Measurements from ENCODE around the gene RNF26.

Gene RNF26

GRCh38 chr11:119316729-119317591, 17.4 kb upstream of the RNF26 start, which contains the start of gene MCAM:
TSS of gene MCAM (minus strand) at chr11:119317130. CDS start at chr11:119317101, 29 bp downstream.
- 1% methylated on average over 74 of the region's 74 CpGs for WGBS
- peak within 1 kb of the TSS; percentile 2; the same call in 1 of the 2 replicates for H3K27ac ChIP-seq (ENCODE audit: low read depth, low read length)
- H3K9ac ChIP-seq (ENCODE audit: low read depth, low read length), result peak within 1 kb of the TSS; percentile 68
- peaks cover 34% of the 10 kb centered on the region for H3K27me3 ChIP-seq (ENCODE audit: insufficient read depth, low read length)
- H3K36me3 ChIP-seq (ENCODE audit: insufficient read depth, low read length), result peaks cover 24% of the 10 kb centered on the region
- H3K9me3 ChIP-seq (ENCODE audit: insufficient read depth, low read depth, low read length), result no peaks in the 10 kb centered on the region
- H3K4me3 ChIP-seq (ENCODE audit: low read length), result peak within 1 kb of the TSS; percentile 70
- H3K4me1 ChIP-seq (ENCODE audit: insufficient read depth, low read length), result peaks cover 41% of the 10 kb centered on the region

GRCh38 chr11:119317592-119318239, 16.6 kb upstream of the RNF26 start:
- Histone ChIP-seq H3K9ac (ENCODE audit: low read depth, low read length) (0 out of 2 replicates have a peak overlapping the region, but pooled peaks have one; percentile 12), H3K27ac (ENCODE audit: low read depth, low read length) (peak overlapping the region; percentile 2; the same call in 1 of the 2 replicates), H3K4me1 (ENCODE audit: insufficient read depth, low read length) (peaks cover 44% of the 10 kb centered on the region), H3K27me3 (ENCODE audit: insufficient read depth, low read length) (peaks cover 34% of the 10 kb centered on the region), H3K4me3 (ENCODE audit: low read length) (peak overlapping the region; percentile 70), H3K36me3 (ENCODE audit: insufficient read depth, low read length) (peaks cover 16% of the 10 kb centered on the region), H3K9me3 (ENCODE audit: insufficient read depth, low read depth, low read length) (no peaks in the 10 kb centered on the region)
- 22% methylated on average over 13 of the region's 14 CpGs for WGBS

- Histone ChIP-seq H3K4me1 (ENCODE audit: insufficient read depth, low read length) (peaks cover 44% of the 10 kb centered on the region), H3K9ac (ENCODE audit: low read depth, low read length) (0 out of 2 replicates have a peak overlapping the region, but pooled peaks have one; percentile 8), H3K27me3 (ENCODE audit: insufficient read depth, low read length) (peaks cover 34% of the 10 kb centered on the region), H3K9me3 (ENCODE audit: insufficient read depth, low read depth, low read length) (no peaks in the 10 kb centered on the region), H3K4me3 (ENCODE audit: low read length) (no peak overlapping the region), H3K27ac (ENCODE audit: low read depth, low read length) (peak overlapping the region; percentile 76), H3K36me3 (ENCODE audit: insufficient read depth, low read length) (peaks cover 11% of the 10 kb centered on the region)
- WGBS, result 33% methylated on average over 22 of the region's 22 CpGs
Measured at GRCh38 chr11:119318240-119319135, 15.8 kb upstream of the RNF26 start.

GRCh38 chr11:119319136-119319699, 15.1 kb upstream of the RNF26 start:
- no peak overlapping the region for H3K9ac ChIP-seq (ENCODE audit: low read depth, low read length)
- 66% methylated on average over 8 of the region's 8 CpGs for WGBS
- H3K27me3 ChIP-seq (ENCODE audit: insufficient read depth, low read length), result peaks cover 34% of the 10 kb centered on the region
- peak overlapping the region; percentile 76; the same call in 1 of the 2 replicates for H3K27ac ChIP-seq (ENCODE audit: low read depth, low read length)
- H3K9me3 ChIP-seq (ENCODE audit: insufficient read depth, low read depth, low read length), result no peaks in the 10 kb centered on the region
- peaks cover 4% of the 10 kb centered on the region for H3K36me3 ChIP-seq (ENCODE audit: insufficient read depth, low read length)
- peaks cover 44% of the 10 kb centered on the region for H3K4me1 ChIP-seq (ENCODE audit: insufficient read depth, low read length)
- no peak overlapping the region for H3K4me3 ChIP-seq (ENCODE audit: low read length)

- Histone ChIP-seq H3K9me3 (ENCODE audit: insufficient read depth, low read depth, low read length) (no peaks in the 10 kb centered on the region), H3K27ac (ENCODE audit: low read depth, low read length) (peak overlapping the region; percentile 20; the same call in 1 of the 2 replicates), H3K4me1 (ENCODE audit: insufficient read depth, low read length) (peaks cover 42% of the 10 kb centered on the region), H3K27me3 (ENCODE audit: insufficient read depth, low read length) (peaks cover 32% of the 10 kb centered on the region), H3K9ac (ENCODE audit: low read depth, low read length) (no peak overlapping the region), H3K36me3 (ENCODE audit: insufficient read depth, low read length) (no peaks in the 10 kb centered on the region), H3K4me3 (ENCODE audit: low read length) (no peak overlapping the region)
- WGBS, result 56% methylated on average over 11 of the region's 11 CpGs
Measured at GRCh38 chr11:119319700-119320239, 14.6 kb upstream of the RNF26 start.

GRCh38 chr11:119320240-119320775, 14.0 kb upstream of the RNF26 start:
- Histone ChIP-seq H3K36me3 (ENCODE audit: insufficient read depth, low read length) (no peaks in the 10 kb centered on the region), H3K27ac (ENCODE audit: low read depth, low read length) (peak overlapping the region; percentile 86), H3K4me1 (ENCODE audit: insufficient read depth, low read length) (peaks cover 39% of the 10 kb centered on the region), H3K9ac (ENCODE audit: low read depth, low read length) (peak overlapping the region; percentile 63), H3K4me3 (ENCODE audit: low read length) (peak overlapping the region; percentile 61), H3K9me3 (ENCODE audit: insufficient read depth, low read depth, low read length) (no peaks in the 10 kb centered on the region), H3K27me3 (ENCODE audit: insufficient read depth, low read length) (peaks cover 27% of the 10 kb centered on the region)
- 4% methylated on average over 16 of the region's 17 CpGs for whole genome bisulfite sequencing

- Histone ChIP-seq H3K4me3 (ENCODE audit: low read length) (peak overlapping the region; percentile 61), H3K27ac (ENCODE audit: low read depth, low read length) (peak overlapping the region; percentile 86), H3K9me3 (ENCODE audit: insufficient read depth, low read depth, low read length) (no peaks in the 10 kb centered on the region), H3K4me1 (ENCODE audit: insufficient read depth, low read length) (peaks cover 38% of the 10 kb centered on the region), H3K9ac (ENCODE audit: low read depth, low read length) (peak overlapping the region; percentile 63), H3K27me3 (ENCODE audit: insufficient read depth, low read length) (peaks cover 20% of the 10 kb centered on the region), H3K36me3 (ENCODE audit: insufficient read depth, low read length) (no peaks in the 10 kb centered on the region)
- 2% methylated on average over 60 of the region's 60 CpGs for WGBS
Measured at GRCh38 chr11:119320776-119321524, 13.4 kb upstream of the RNF26 start.

- peaks cover 8% of the 10 kb centered on the region for H3K27me3 ChIP-seq (ENCODE audit: insufficient read depth, low read length)
- no peak overlapping the region for H3K9ac ChIP-seq (ENCODE audit: low read depth, low read length)
- H3K4me3 ChIP-seq (ENCODE audit: low read length), result no peak overlapping the region
- H3K9me3 ChIP-seq (ENCODE audit: insufficient read depth, low read depth, low read length), result no peaks in the 10 kb centered on the region
- no peaks in the 10 kb centered on the region for H3K36me3 ChIP-seq (ENCODE audit: insufficient read depth, low read length)
- peaks cover 35% of the 10 kb centered on the region for H3K4me1 ChIP-seq (ENCODE audit: insufficient read depth, low read length)
- no peak overlapping the region for H3K27ac ChIP-seq (ENCODE audit: low read depth, low read length)
- 90% methylated on average over 6 of the region's 6 CpGs for WGBS
Measured at GRCh38 chr11:119322360-119322739, 12.0 kb upstream of the RNF26 start.

GRCh38 chr11:119322921-119323531, 11.3 kb upstream of the RNF26 start:
- peaks cover 29% of the 10 kb centered on the region for H3K4me1 ChIP-seq (ENCODE audit: insufficient read depth, low read length)
- H3K36me3 ChIP-seq (ENCODE audit: insufficient read depth, low read length), result no peaks in the 10 kb centered on the region
- H3K27me3 ChIP-seq (ENCODE audit: insufficient read depth, low read length), result 0 out of 2 replicates have a peak, but pooled peaks cover 2% of the 10 kb centered on the region
- no peak overlapping the region for H3K9ac ChIP-seq (ENCODE audit: low read depth, low read length)
- 93% methylated on average over 19 of the region's 20 CpGs for WGBS
- no peak overlapping the region for H3K27ac ChIP-seq (ENCODE audit: low read depth, low read length)
- no peak overlapping the region for H3K4me3 ChIP-seq (ENCODE audit: low read length)
- no peaks in the 10 kb centered on the region for H3K9me3 ChIP-seq (ENCODE audit: insufficient read depth, low read depth, low read length)
